Right lobe of liver (tissue), 4 donors: Measurements from ENCODE around the gene KIF23.

Experiments
- POLR2A ChIP-seq: fragments of 450-650 bp; IDR thresholded peaks from one replicate; pipeline ENCODE4 v1.6.1; 2017; ENCODE audit warnings: antibody characterized with exemption, mild to moderate bottlenecking
- TF ChIP-seq, protein P1 (sequence below), 4 donors: fragments of 200-600 bp in 3 of 4; fragments of 450-650 bp in 1 of 4; IDR thresholded peaks; one replicate each; pipeline versions ENCODE4 v1.5.1 to v1.8.0; 2016 to 2022; ENCODE audit warnings: antibody characterized with exemption in 4 of 4, mild to moderate bottlenecking in 2 of 4
- donor health status: DM: no; HTN: no; CAD: no.
- donor health status: DM: no; HTN: no; CAD: no.
- donor health status: DM: no; HTN: yes; CAD: no.

DNA sequence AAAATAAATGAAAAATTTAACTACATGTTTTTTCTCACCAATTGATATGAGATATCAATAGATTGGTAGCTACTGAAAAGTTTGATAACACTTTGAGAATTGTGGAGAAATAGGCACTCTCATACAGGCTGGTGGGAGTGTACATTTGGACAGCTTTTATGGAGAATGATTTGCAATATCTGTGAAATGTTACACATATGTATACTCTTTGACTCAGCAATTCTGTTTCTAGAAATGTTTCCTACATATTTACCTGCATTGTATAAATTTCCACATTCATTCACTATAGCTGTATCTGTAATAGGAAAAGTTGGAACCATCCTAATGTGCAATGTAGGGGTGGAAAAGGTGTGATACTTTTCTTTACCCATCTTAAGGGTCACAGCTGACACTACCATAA is 1.9 kb upstream of the KIF23 start:
- TF ChIP-seq, protein P1, sequence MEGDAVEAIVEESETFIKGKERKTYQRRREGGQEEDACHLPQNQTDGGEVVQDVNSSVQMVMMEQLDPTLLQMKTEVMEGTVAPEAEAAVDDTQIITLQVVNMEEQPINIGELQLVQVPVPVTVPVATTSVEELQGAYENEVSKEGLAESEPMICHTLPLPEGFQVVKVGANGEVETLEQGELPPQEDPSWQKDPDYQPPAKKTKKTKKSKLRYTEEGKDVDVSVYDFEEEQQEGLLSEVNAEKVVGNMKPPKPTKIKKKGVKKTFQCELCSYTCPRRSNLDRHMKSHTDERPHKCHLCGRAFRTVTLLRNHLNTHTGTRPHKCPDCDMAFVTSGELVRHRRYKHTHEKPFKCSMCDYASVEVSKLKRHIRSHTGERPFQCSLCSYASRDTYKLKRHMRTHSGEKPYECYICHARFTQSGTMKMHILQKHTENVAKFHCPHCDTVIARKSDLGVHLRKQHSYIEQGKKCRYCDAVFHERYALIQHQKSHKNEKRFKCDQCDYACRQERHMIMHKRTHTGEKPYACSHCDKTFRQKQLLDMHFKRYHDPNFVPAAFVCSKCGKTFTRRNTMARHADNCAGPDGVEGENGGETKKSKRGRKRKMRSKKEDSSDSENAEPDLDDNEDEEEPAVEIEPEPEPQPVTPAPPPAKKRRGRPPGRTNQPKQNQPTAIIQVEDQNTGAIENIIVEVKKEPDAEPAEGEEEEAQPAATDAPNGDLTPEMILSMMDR (IDR thresholded peaks at IDR 0.05) = no peak
- no peak for TF ChIP-seq POLR2A
